Ovary (tissue), 3 donors: ENCODE data around the gene TBX3.

Source experiments
- EP300 ChIP-seq: sonication (generic); formaldehyde crosslinking; IDR thresholded peaks from one replicate; pipeline ENCODE4 v1.6.1; 2017; ENCODE audit warnings: antibody characterized with exemption
- POLR2A ChIP-seq: fragments of 450-650 bp; IDR thresholded peaks from one replicate; pipeline ENCODE4 v1.6.1; 2017; ENCODE audit warnings: antibody characterized with exemption, mild to moderate bottlenecking, moderate library complexity
- TF ChIP-seq, protein P1 (sequence below), 3 donors: fragments of 450-650 bp in 2 of 3; fragments of 200-600 bp in 1 of 3; IDR thresholded peaks; one replicate each; pipeline versions ENCODE4 v1.5.1 to v1.8.0; 2016 to 2022; ENCODE audit warnings: antibody characterized with exemption in 3 of 3, mild to moderate bottlenecking in 1 of 3
- donor health status: DM: no; HTN: no; CAD: no.

DNA sequence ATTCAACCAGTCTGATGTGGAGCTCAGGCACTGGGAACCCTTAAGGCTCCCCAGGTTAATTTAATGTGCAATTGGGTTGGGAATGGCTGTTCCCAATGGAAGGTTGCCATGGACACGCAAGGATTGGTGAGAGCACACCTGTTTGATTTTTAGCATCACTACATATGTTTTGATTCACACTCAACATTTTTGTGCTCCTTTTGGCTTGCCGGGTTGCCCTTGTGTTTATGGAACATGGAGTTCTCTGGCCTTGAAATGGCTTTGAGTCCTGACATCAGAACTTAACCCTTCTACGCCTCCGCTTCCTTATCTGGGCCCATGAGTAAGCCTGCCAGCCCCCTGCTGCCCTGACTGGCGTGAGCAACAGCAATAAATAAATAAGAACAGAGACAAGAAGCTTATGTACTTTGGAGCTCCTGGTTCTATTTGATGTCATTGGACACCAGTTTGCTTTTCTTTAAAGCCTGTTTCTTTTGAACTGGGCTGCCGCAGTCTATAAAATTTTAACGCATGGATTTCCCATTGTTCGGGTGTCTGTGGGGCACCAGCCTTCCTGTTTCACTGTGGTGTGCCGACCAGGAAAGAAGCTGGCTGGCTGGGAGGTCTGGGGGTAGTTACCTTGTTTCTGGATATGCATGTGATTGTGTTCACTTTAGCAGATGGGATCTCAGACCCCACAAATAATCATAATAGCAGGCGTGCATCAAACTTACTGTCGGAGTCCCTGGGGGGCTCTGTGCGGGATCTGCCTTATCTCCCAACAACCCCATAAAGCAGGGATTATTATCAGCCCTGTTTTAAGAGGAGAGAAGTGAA is 27.8 kb downstream of the TBX3 start:
- TF ChIP-seq, protein P1, sequence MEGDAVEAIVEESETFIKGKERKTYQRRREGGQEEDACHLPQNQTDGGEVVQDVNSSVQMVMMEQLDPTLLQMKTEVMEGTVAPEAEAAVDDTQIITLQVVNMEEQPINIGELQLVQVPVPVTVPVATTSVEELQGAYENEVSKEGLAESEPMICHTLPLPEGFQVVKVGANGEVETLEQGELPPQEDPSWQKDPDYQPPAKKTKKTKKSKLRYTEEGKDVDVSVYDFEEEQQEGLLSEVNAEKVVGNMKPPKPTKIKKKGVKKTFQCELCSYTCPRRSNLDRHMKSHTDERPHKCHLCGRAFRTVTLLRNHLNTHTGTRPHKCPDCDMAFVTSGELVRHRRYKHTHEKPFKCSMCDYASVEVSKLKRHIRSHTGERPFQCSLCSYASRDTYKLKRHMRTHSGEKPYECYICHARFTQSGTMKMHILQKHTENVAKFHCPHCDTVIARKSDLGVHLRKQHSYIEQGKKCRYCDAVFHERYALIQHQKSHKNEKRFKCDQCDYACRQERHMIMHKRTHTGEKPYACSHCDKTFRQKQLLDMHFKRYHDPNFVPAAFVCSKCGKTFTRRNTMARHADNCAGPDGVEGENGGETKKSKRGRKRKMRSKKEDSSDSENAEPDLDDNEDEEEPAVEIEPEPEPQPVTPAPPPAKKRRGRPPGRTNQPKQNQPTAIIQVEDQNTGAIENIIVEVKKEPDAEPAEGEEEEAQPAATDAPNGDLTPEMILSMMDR (IDR thresholded peaks at IDR 0.05): peak in 1 of 3 donors; percentile 11
- no peak for TF ChIP-seq POLR2A
- TF ChIP-seq EP300: peak; percentile 44
